Right renal cortex interstitium (tissue), 3 donors: ENCODE data around the gene ARHGAP15. TPM values are rescaled to one million over a fixed set of nuclear protein-coding genes. Genes with fewer than 3 reads are reported as not detected.
A peak's percentile ranks its signal among the peaks of the same experiment; 100 is the strongest.

Experiments used
- DNase-seq, 3 donors: peaks; one replicate each; pipeline ENCODE4 v3.0.0-alpha.2; 2013; ENCODE audit warnings: low read depth in 3 of 3, low spot score in 2 of 3
- polyA plus RNA-seq, 3 donors: library from polyadenylated mRNA; unstranded; fragments of 120-200 nt; gene quantifications; one replicate each; pipeline ENCODE4 v1.2.1, GENCODE V29; 2013; ENCODE audit not compliant: insufficient read length in 3 of 3

Gene ARHGAP15
- polyA plus RNA-seq, 3 donors, result 3.4 to 7.2 (median 5.1) TPM

GRCh38 chr2:143674051-143674450 lies 544.8 kb downstream of the ARHGAP15 start:
- DNase-seq, result no peak

- DNase-seq, result no peak
Measured at GRCh38 chr2:143675021-143675420, 545.8 kb downstream of the ARHGAP15 start.

GRCh38 chr2:143679617-143680016 lies 550.4 kb downstream of the ARHGAP15 start:
- no peak for DNase-seq

- no peak for DNase-seq
Measured at GRCh38 chr2:143680885-143681405, 551.7 kb downstream of the ARHGAP15 start.

GRCh38 chr2:143682436-143683055 lies 553.3 kb downstream of the ARHGAP15 start:
- DNase-seq, result no peak

- DNase-seq, result no peak
Measured at GRCh38 chr2:143683977-143684376, 554.8 kb downstream of the ARHGAP15 start.

DNA sequence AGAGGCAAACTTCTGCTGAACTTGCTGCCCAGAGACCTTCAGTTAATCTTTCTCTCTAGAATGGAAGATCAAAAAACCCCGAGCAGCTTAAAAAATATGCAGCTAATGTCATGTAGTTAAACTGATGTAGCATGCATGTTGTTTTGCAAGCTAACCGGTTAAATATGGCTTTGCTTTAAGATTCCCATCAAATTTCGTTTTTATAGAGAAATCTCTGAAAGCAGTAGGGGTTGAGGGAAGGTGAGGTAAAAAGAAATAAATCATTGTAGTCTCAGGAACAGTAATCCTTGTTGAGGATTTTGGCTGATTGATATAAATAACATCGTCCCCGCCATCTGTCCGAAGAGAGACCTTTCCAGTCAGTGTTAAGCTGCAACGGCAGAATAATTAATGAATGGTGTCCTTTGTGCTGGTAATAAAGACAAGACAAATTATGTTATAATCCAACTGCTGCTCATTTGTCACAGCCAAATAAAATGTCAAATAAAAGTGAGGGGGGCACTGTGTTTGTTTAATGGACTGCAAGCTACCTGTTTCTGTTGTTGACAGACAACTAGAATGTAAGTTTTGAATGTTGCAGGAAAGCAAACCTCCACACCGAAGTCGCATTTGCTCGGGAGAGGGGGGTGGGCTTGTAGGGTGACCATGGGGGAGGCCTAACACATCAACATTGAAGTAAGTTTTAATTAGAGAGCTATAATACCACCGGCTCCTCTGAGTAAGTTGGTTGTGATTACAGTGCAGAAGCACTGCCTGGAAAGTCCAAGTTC lies 555.5 kb downstream of the ARHGAP15 start:
- DNase-seq, result peak; percentile 51 to 80 (median 69)

GRCh38 chr2:143685421-143686078 lies 556.3 kb downstream of the ARHGAP15 start:
- DNase-seq, result peak in 1 of 3 donors; percentile 45

DNA sequence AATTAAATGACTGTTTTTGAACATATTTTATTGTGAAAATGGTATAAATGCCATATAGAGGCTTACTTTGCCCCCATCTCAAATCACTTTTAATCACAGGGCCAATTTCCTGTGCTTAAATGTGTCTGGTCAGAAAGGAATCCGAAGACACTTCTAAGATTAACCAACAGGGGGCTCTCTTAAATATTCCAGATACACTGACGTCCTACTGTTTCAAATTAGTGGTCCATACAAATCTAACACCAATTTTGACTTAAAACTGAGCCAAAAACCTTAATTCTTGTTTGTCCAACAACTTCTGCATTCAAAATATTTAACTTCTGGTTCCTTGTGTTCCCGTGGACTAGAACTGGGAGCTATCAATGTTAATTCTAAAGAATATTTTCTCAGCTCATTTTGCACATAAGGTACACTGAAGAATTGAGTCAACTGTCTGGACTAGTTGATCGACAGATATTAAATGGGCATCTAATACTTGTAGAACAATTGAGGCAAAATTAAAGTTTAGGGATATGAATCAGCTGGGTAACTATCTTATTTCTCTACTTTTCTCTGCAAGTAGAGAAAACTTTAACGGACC lies 557.5 kb downstream of the ARHGAP15 start:
- DNase-seq, result no peak

DNA sequence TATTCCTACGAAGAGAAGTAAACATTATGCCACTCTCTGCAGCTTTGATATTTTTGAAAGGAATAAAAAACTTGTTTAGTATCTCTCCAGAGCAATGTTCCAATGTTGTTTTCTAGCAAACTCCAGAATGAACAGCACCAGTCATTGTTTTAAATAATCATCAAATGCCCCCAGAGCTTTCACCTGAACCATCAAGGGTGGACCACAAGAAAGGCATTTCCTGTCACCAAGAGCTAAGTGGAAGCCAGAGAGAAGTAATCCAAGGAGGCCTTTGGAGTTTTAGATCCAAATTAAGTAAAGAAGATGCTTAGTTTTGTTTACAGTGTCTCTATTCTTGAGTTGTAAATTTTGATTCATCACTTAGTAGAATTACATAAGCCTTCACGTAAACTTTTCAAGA lies 559.0 kb downstream of the ARHGAP15 start:
- DNase-seq, result no peak

- no peak for DNase-seq
Measured at GRCh38 chr2:143688815-143689214, 559.6 kb downstream of the ARHGAP15 start.

- DNase-seq, result no peak
Measured at GRCh38 chr2:143689541-143689940, 560.3 kb downstream of the ARHGAP15 start.

GRCh38 chr2:143690235-143690634 lies 561.0 kb downstream of the ARHGAP15 start:
- no peak for DNase-seq

GRCh38 chr2:143691121-143691520 lies 561.9 kb downstream of the ARHGAP15 start:
- no peak for DNase-seq

GRCh38 chr2:143692162-143692561 lies 562.9 kb downstream of the ARHGAP15 start:
- DNase-seq, result no peak

- no peak for DNase-seq
Measured at GRCh38 chr2:143692967-143693366, 563.7 kb downstream of the ARHGAP15 start.

DNA sequence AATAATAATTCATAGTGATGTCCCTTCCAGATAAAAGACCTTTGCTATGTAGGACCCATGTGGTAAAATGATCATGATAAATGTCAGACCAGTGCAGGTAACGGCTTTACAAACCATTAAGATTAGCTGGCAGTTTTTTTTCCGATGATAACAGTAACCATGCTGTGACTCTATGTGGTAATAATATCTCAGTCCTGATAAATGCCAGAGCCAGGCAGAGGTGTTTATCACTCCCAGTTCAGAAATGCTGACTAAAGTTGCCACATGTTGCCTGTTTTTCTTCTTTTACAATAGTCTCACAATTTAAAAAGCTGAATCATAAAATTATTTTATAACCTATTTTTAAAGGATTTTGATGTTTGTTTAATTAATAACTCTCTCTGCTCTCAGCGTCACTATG lies 565.1 kb downstream of the ARHGAP15 start:
- no peak for DNase-seq

- no peak for DNase-seq
Measured at GRCh38 chr2:143696651-143697050, 567.4 kb downstream of the ARHGAP15 start.

- DNase-seq, result no peak
Measured at GRCh38 chr2:143697744-143698143, 568.5 kb downstream of the ARHGAP15 start.

DNA sequence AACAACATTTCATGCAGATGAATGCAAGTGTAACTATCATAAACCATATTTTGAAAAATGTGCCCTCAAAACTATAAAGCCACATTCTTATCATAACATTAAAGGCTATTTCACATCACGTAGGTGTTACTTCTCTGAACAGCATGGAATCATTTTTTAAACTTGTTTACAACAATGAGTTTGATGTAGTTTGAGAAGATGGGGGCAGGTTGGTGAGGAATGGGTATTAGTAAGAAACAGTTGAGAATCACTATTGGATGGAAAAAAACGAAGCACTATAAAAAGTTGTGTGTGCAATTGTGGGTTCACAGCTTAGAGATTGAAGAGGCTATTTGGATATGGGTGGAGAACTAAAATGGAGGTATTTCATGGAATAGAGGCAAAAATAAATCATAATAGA lies 569.1 kb downstream of the ARHGAP15 start:
- DNase-seq, result no peak

DNA sequence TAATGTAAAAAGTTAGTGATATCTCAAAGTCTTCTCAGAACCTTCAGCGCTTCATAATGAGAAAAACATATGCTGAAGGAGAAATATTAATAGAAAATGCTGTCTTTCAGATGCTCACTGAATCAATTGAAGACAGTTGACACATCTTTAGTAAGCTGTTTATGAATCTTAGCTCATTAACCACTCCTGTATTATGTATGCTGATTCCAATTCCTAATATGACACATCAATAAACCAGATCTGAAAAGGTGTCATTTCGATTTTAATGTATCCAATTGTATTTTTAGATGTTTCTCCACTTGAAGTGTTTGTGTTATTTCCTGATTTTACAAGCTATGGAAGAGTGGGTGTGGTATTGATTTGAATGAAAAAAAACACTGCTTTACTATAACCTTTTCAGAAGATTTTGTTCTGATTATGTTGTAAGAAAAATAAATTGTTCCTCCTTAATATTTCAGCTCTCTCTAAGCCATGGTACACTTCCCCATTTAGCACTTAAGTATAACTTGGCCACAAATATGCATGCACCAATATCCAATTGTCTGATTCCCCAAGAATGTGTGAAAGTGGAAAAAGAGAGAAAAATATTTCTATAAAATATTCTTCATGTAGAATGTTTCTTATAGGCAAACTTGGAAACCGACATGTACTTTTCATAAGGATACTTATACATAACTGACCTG lies 569.8 kb downstream of the ARHGAP15 start:
- no peak for DNase-seq
